ENCODE measurements around the gene RCE1. TPM values are rescaled to one million over a fixed set of nuclear protein-coding genes. Genes with fewer than 3 reads are reported as not detected.

The RCE1 gene
- total and polyA plus RNA-seq, 9 donors = 9.9 to 17.3 (median 13.7) TPM

- Histone ChIP-seq H3K9me3 (replicated peaks; ENCODE audit: control insufficient read depth, low read depth, low read length) (no peaks in the 10 kb centered on the region), H3K27ac (ENCODE audit: low read length) (no peak overlapping the region), H3K4me3 (ENCODE audit: low read length) (no peak overlapping the region), H3K4me1 (ENCODE audit: control insufficient read depth, insufficient read depth, low read length) (peaks cover 72% of the 10 kb centered on the region), H3K27me3 (ENCODE audit: control insufficient read depth, insufficient read depth, low read length) (no peaks in the 10 kb centered on the region), H3K36me3 (ENCODE audit: control insufficient read depth, insufficient read depth, low read length) (no peaks in the 10 kb centered on the region)
- WGBS (ENCODE audit: insufficient coverage) = 59% methylated on average over 8 of the region's 9 CpGs
- no peak for DNase-seq
These were observed 36.3 kb downstream of the RCE1 start for GRCh38 chr11:66879583-66879982.

GRCh38 chr11:66879999-66880398 is 36.8 kb downstream of the RCE1 start:
- Histone ChIP-seq H3K27ac (ENCODE audit: low read length) (no peak overlapping the region), H3K4me3 (ENCODE audit: low read length) (no peak overlapping the region), H3K27me3 (ENCODE audit: control insufficient read depth, insufficient read depth, low read length) (no peaks in the 10 kb centered on the region), H3K36me3 (ENCODE audit: control insufficient read depth, insufficient read depth, low read length) (no peaks in the 10 kb centered on the region), H3K4me1 (ENCODE audit: control insufficient read depth, insufficient read depth, low read length) (peaks cover 72% of the 10 kb centered on the region), H3K9me3 (replicated peaks; ENCODE audit: control insufficient read depth, low read depth, low read length) (no peaks in the 10 kb centered on the region)
- 91% methylated on average over 3 of the region's 8 CpGs for WGBS (ENCODE audit: insufficient coverage)
- no peak for DNase-seq

GRCh38 chr11:66880496-66881450 is 37.5 kb downstream of the RCE1 start:
- Histone ChIP-seq H3K9me3 (replicated peaks; ENCODE audit: control insufficient read depth, low read depth, low read length) (no peaks in the 10 kb centered on the region), H3K36me3 (ENCODE audit: control insufficient read depth, insufficient read depth, low read length) (no peaks in the 10 kb centered on the region), H3K27me3 (ENCODE audit: control insufficient read depth, insufficient read depth, low read length) (no peaks in the 10 kb centered on the region), H3K4me1 (ENCODE audit: control insufficient read depth, insufficient read depth, low read length) (peaks cover 72% of the 10 kb centered on the region), H3K4me3 (ENCODE audit: low read length) (no peak overlapping the region), H3K27ac (ENCODE audit: low read length) (no peak overlapping the region)
- no peak for DNase-seq
- 50% methylated on average over 10 of the region's 14 CpGs for WGBS (ENCODE audit: insufficient coverage)

- Histone ChIP-seq H3K4me3 (ENCODE audit: low read length) (no peak overlapping the region), H3K27me3 (ENCODE audit: control insufficient read depth, insufficient read depth, low read length) (no peaks in the 10 kb centered on the region), H3K9me3 (replicated peaks; ENCODE audit: control insufficient read depth, low read depth, low read length) (no peaks in the 10 kb centered on the region), H3K27ac (ENCODE audit: low read length) (no peak overlapping the region), H3K4me1 (ENCODE audit: control insufficient read depth, insufficient read depth, low read length) (peaks cover 72% of the 10 kb centered on the region), H3K36me3 (ENCODE audit: control insufficient read depth, insufficient read depth, low read length) (no peaks in the 10 kb centered on the region)
- 81% methylated on average over 5 of the region's 10 CpGs for WGBS (ENCODE audit: insufficient coverage)
- no peak for DNase-seq
These were observed 38.2 kb downstream of the RCE1 start for GRCh38 chr11:66881451-66881835.

GRCh38 chr11:66881927-66882452 is 38.7 kb downstream of the RCE1 start:
- H3K27me3 ChIP-seq (ENCODE audit: control insufficient read depth, insufficient read depth, low read length) = no peaks in the 10 kb centered on the region
- 78% methylated on average over 7 of the region's 9 CpGs for WGBS (ENCODE audit: insufficient coverage)
- no peak for DNase-seq
- H3K4me3 ChIP-seq (ENCODE audit: low read length) = no peak overlapping the region
- H3K36me3 ChIP-seq (ENCODE audit: control insufficient read depth, insufficient read depth, low read length) = no peaks in the 10 kb centered on the region
- peak overlapping the region; percentile 76 for H3K27ac ChIP-seq (ENCODE audit: low read length)
- no peaks in the 10 kb centered on the region for H3K9me3 ChIP-seq (replicated peaks; ENCODE audit: control insufficient read depth, low read depth, low read length)
- peaks cover 69% of the 10 kb centered on the region for H3K4me1 ChIP-seq (ENCODE audit: control insufficient read depth, insufficient read depth, low read length)

- Histone ChIP-seq H3K36me3 (ENCODE audit: control insufficient read depth, insufficient read depth, low read length) (no peaks in the 10 kb centered on the region), H3K4me1 (ENCODE audit: control insufficient read depth, insufficient read depth, low read length) (peaks cover 68% of the 10 kb centered on the region), H3K4me3 (ENCODE audit: low read length) (no peak overlapping the region), H3K9me3 (replicated peaks; ENCODE audit: control insufficient read depth, low read depth, low read length) (no peaks in the 10 kb centered on the region), H3K27me3 (ENCODE audit: control insufficient read depth, insufficient read depth, low read length) (no peaks in the 10 kb centered on the region), H3K27ac (ENCODE audit: low read length) (peak overlapping the region; percentile 76)
- 57% methylated on average over 13 of the region's 14 CpGs for WGBS (ENCODE audit: insufficient coverage)
- peak; percentile 39 for DNase-seq
These were observed 39.3 kb downstream of the RCE1 start for GRCh38 chr11:66882561-66883015.

GRCh38 chr11:66883016-66883965 is 40.0 kb downstream of the RCE1 start:
- Histone ChIP-seq H3K9me3 (replicated peaks; ENCODE audit: control insufficient read depth, low read depth, low read length) (no peaks in the 10 kb centered on the region), H3K27ac (ENCODE audit: low read length) (peak overlapping the region; percentile 76), H3K4me3 (ENCODE audit: low read length) (no peak overlapping the region), H3K4me1 (ENCODE audit: control insufficient read depth, insufficient read depth, low read length) (peaks cover 62% of the 10 kb centered on the region), H3K36me3 (ENCODE audit: control insufficient read depth, insufficient read depth, low read length) (no peaks in the 10 kb centered on the region), H3K27me3 (ENCODE audit: control insufficient read depth, insufficient read depth, low read length) (no peaks in the 10 kb centered on the region)
- DNase-seq = peak; percentile 63
- WGBS (ENCODE audit: insufficient coverage) = 43% methylated on average over 19 of the region's 29 CpGs

- no peaks in the 10 kb centered on the region for H3K27me3 ChIP-seq (ENCODE audit: control insufficient read depth, insufficient read depth, low read length)
- 100% methylated on average over 3 of the region's 4 CpGs for WGBS (ENCODE audit: insufficient coverage)
- peaks cover 51% of the 10 kb centered on the region for H3K4me1 ChIP-seq (ENCODE audit: control insufficient read depth, insufficient read depth, low read length)
- H3K9me3 ChIP-seq (replicated peaks; ENCODE audit: control insufficient read depth, low read depth, low read length) = no peaks in the 10 kb centered on the region
- H3K4me3 ChIP-seq (ENCODE audit: low read length) = no peak overlapping the region
- no peaks in the 10 kb centered on the region for H3K36me3 ChIP-seq (ENCODE audit: control insufficient read depth, insufficient read depth, low read length)
- no peak for DNase-seq
- H3K27ac ChIP-seq (ENCODE audit: low read length) = no peak overlapping the region
These were observed 41.2 kb downstream of the RCE1 start for GRCh38 chr11:66884443-66884842.

GRCh38 chr11:66885469-66885868 is 42.2 kb downstream of the RCE1 start:
- H3K9me3 ChIP-seq (replicated peaks; ENCODE audit: control insufficient read depth, low read depth, low read length) = no peaks in the 10 kb centered on the region
- peaks cover 44% of the 10 kb centered on the region for H3K4me1 ChIP-seq (ENCODE audit: control insufficient read depth, insufficient read depth, low read length)
- DNase-seq = no peak
- no peak overlapping the region for H3K4me3 ChIP-seq (ENCODE audit: low read length)
- no peaks in the 10 kb centered on the region for H3K36me3 ChIP-seq (ENCODE audit: control insufficient read depth, insufficient read depth, low read length)
- H3K27me3 ChIP-seq (ENCODE audit: control insufficient read depth, insufficient read depth, low read length) = no peaks in the 10 kb centered on the region
- 54% methylated on average over 4 of the region's 4 CpGs for WGBS (ENCODE audit: insufficient coverage)
- no peak overlapping the region for H3K27ac ChIP-seq (ENCODE audit: low read length)
